H1 (cell line): Measurements from ENCODE around the gene BATF2. TPM values are rescaled to one million over a fixed set of nuclear protein-coding genes. Genes with fewer than 3 reads are reported as not detected.

ENCODE experiments used
- BACH1 ChIP-seq: IDR thresholded peaks from 2 replicates; pipeline ENCODE4 v1.6.1; 2012; ENCODE audit warnings: low read length, improper control_type of control experiment
- CTCF ChIP-seq, 3 experiments: IDR thresholded peaks; 1 replicate in 2 of 3; 2 replicates in 1 of 3; pipeline versions ENCODE4 v1.5.1 to v1.6.1; 2011; ENCODE audit warnings: low read length in 3 of 3, mild to moderate bottlenecking in 3 of 3, inconsistent platforms in 2 of 3, low read depth in 1 of 3, moderate library complexity in 1 of 3; ENCODE audit not compliant: insufficient read depth in 1 of 3; ENCODE audit errors: control extremely low read depth in 1 of 3
- E2F6 ChIP-seq: IDR thresholded peaks from 2 replicates; pipeline ENCODE4 v1.6.1; 2012; ENCODE audit warnings: inconsistent platforms
- EGR1 ChIP-seq: IDR thresholded peaks from 2 replicates; pipeline ENCODE4 v1.6.1; 2011; ENCODE audit warnings: low read depth, low read length, borderline replicate concordance
- EP300 ChIP-seq, 2 experiments: IDR thresholded peaks; 1 replicate in 1 of 2; 2 replicates in 1 of 2; pipeline ENCODE4 v1.6.1; 2011 to 2012; ENCODE audit warnings: low read depth in 2 of 2, low read length in 2 of 2, mild to moderate bottlenecking in 2 of 2, borderline replicate concordance in 1 of 2, inconsistent platforms in 1 of 2, moderate library complexity in 1 of 2
- GABPA ChIP-seq: IDR thresholded peaks from 2 replicates; pipeline ENCODE4 v1.6.1; 2011; ENCODE audit warnings: mild to moderate bottlenecking, low read length, moderate library complexity, borderline replicate concordance; ENCODE audit not compliant: insufficient read depth
- HDAC2 ChIP-seq, 2 experiments: fragments of 300-600 bp in 1 of 2; sonication (generic) in 1 of 2; IDR thresholded peaks; 2 replicates each; pipeline ENCODE4 v1.6.1; 2011 to 2012; ENCODE audit warnings: low read depth in 2 of 2, low read length in 2 of 2, mild to moderate bottlenecking in 2 of 2, moderate library complexity in 2 of 2, borderline replicate concordance in 1 of 2, inconsistent platforms in 1 of 2
- JUND ChIP-seq: IDR thresholded peaks from 2 replicates; pipeline ENCODE4 v1.6.1; 2011; ENCODE audit warnings: mild to moderate bottlenecking, improper control_type of control experiment, low read length
- KDM1A ChIP-seq: fragments of 200-600, 300-600 bp; sonication (generic); IDR thresholded peaks from 2 replicates; pipeline ENCODE4 v1.7.1; 2016; ENCODE audit warnings: mild to moderate bottlenecking, low read length, borderline replicate concordance
- KDM4A ChIP-seq: IDR thresholded peaks from one replicate; pipeline ENCODE4 v1.7.1; 2012; ENCODE audit warnings: low read depth, mild to moderate bottlenecking, moderate library complexity, low read length, inconsistent platforms; ENCODE audit not compliant: severe bottlenecking
- RAD21 ChIP-seq, 2 experiments: IDR thresholded peaks in 1 of 2; conservative IDR thresholded peaks in 1 of 2; 2 replicates each; pipeline ENCODE4 v1.6.1; 2011; ENCODE audit warnings: low read depth in 2 of 2, low read length in 2 of 2, improper control_type of control experiment in 1 of 2, inconsistent platforms in 1 of 2, mild to moderate bottlenecking in 1 of 2, moderate library complexity in 1 of 2
- RBBP5 ChIP-seq: IDR thresholded peaks from 2 replicates; pipeline ENCODE4 v1.7.1; 2012; ENCODE audit warnings: low read depth, mild to moderate bottlenecking, inconsistent platforms, low read length, moderate library complexity, borderline replicate concordance
- SAP30 ChIP-seq: fragments of 300-600 bp; sonication (generic); IDR thresholded peaks from 2 replicates; pipeline ENCODE4 v1.7.1; 2012; ENCODE audit warnings: low read length, moderate library complexity, mild to moderate bottlenecking, inconsistent platforms; ENCODE audit not compliant: insufficient read depth, insufficient replicate concordance
- SIRT6 ChIP-seq: IDR thresholded peaks from one replicate; pipeline ENCODE4 v1.7.1; 2012; ENCODE audit warnings: low read length, inconsistent platforms
- SRF ChIP-seq: IDR thresholded peaks from 2 replicates; pipeline ENCODE4 v1.6.1; 2011; ENCODE audit warnings: mild to moderate bottlenecking, low read depth, low read length, moderate library complexity
- TAF7 ChIP-seq: optimal IDR thresholded peaks from 2 replicates; pipeline ENCODE3; 2011; ENCODE audit warnings: low read depth, mild to moderate bottlenecking, inconsistent platforms, low read length, moderate library complexity, borderline replicate concordance
- YY1 ChIP-seq: IDR thresholded peaks from 2 replicates; pipeline ENCODE4 v1.6.1; 2011; ENCODE audit warnings: low read depth, mild to moderate bottlenecking, low read length
- polyA plus RNA-seq, 7 experiments: library from polyadenylated mRNA; depleted of rRNA in 3 of 7; stranded (reverse) in 5 of 7; unstranded in 2 of 7; fragments of >200 nt in 5 of 7; fragments of 200-250 nt in 2 of 7; gene quantifications; 1 replicate in 5 of 7; 2 replicates in 1 of 7; 4 replicates in 1 of 7; pipeline versions ENCODE4 v1.2.1 to v1.2.3, GENCODE V29; 2011 to 2013; ENCODE audit warnings: missing spikeins in 2 of 7, mixed read lengths in 2 of 7
- total RNA-seq: library from RNA; stranded (reverse); fragmentation: NEBNext Ultra II Directional; extraction: Animal tissue kit (Norgen Biotek cat#: 25700); gene quantifications from 2 replicates; pipeline ENCODE4 v1.2.1, GENCODE V29; 2021

Gene BATF2
- total and polyA plus RNA-seq, 2 of the 8 experiments (the other 6 are each of a cell fraction or from before 2014, with no cell fraction given), result 1.4 to 3.1 TPM

- TF ChIP-seq RAD21 (IDR thresholded peaks at IDR 0.05 in 1 of 2, conservative IDR thresholded peaks at IDR 0.05 in 1 of 2; ENCODE audit: low read depth in 2 of 2, low read length in 2 of 2), result peak; percentile 71 to 81
- no peak for TF ChIP-seq EGR1
- 0 out of 2 replicates have a peak, but pooled peaks have one; percentile 4 for TF ChIP-seq JUND
- TF ChIP-seq RBBP5, result no peak
- no peak for TF ChIP-seq HDAC2 (IDR thresholded peaks at IDR 0.05; ENCODE audit: borderline replicate concordance in 1 of 2, low read depth in 2 of 2, low read length in 2 of 2)
- TF ChIP-seq YY1, result no peak
- TF ChIP-seq E2F6, result no peak
- no peak for TF ChIP-seq SRF
- no peak for TF ChIP-seq TAF7
- TF ChIP-seq SAP30, result no peak
- TF ChIP-seq EP300 (IDR thresholded peaks at IDR 0.05; ENCODE audit: borderline replicate concordance in 1 of 2, low read depth in 2 of 2, low read length in 2 of 2), result peak in 1 of 2 experiments; percentile 39; a peak in 1 of 3 replicates
- TF ChIP-seq BACH1, result no peak
- no peak for TF ChIP-seq KDM1A
- TF ChIP-seq CTCF (IDR thresholded peaks at IDR 0.05; ENCODE audit: control extremely low read depth in 1 of 3, insufficient read depth in 1 of 3, low read depth in 1 of 3, low read length in 3 of 3), result peak; percentile 61 to 94 (median 78)
- TF ChIP-seq GABPA, result no peak
- no peak for TF ChIP-seq SIRT6
- TF ChIP-seq KDM4A, result peak; percentile 20
Measured at GRCh38 chr11:65013130-65013887, 16.5 kb upstream of the BATF2 start (continued).
